K562 (cell line): ENCODE measurements around the gene TAF8. TPM values are rescaled to one million over a fixed set of nuclear protein-coding genes. Genes with fewer than 3 reads are reported as not detected.

Experiments used
- ARNT ChIP-seq, 2 experiments: fragments of 450-650 bp; IDR thresholded peaks; 2 replicates each; pipeline ENCODE4 v1.6.1; 2016; ENCODE audit warnings: mild to moderate bottlenecking in 1 of 2
- ERF ChIP-seq: fragments of 450-650 bp; formaldehyde crosslinking; IDR thresholded peaks from 2 replicates; pipeline ENCODE4 v1.4.0; 2020; ENCODE audit warnings: mild to moderate bottlenecking, mixed read lengths
- FOSL1 ChIP-seq: fragments of 200-800 bp; sonication (Bioruptor generic); conservative IDR thresholded peaks from 2 replicates; pipeline ENCODE4 v1.6.1; 2016; ENCODE audit warnings: missing genetic modification characterization, missing compliant biosample characterization
- HDGF ChIP-seq: fragments of 450-650 bp; IDR thresholded peaks from 2 replicates; pipeline ENCODE4 v1.6.1; 2016
- KDM5B ChIP-seq: fragments of 200-600 bp; sonication (generic); IDR thresholded peaks from 2 replicates; pipeline ENCODE4 v1.6.1; 2012; ENCODE audit warnings: low read depth, mild to moderate bottlenecking, moderate library complexity, low read length, control low read depth, inconsistent platforms; ENCODE audit not compliant: insufficient replicate concordance
- KLF1 ChIP-seq: fragments of 450-650 bp; IDR thresholded peaks from 2 replicates; pipeline ENCODE4 v1.6.1; 2016; ENCODE audit warnings: missing genetic modification characterization, missing compliant biosample characterization
- MTA2 ChIP-seq: fragments of 450-650 bp; IDR thresholded peaks from 2 replicates; pipeline ENCODE4 v1.6.1; 2016; ENCODE audit warnings: low read depth
- PBX2 ChIP-seq, 2 experiments: IDR thresholded peaks in 1 of 2; conservative IDR thresholded peaks in 1 of 2; 2 replicates each; pipeline ENCODE4 v1.6.1; 2016; ENCODE audit warnings: low read depth in 2 of 2, mild to moderate bottlenecking in 1 of 2, missing compliant biosample characterization in 1 of 2, missing genetic modification characterization in 1 of 2, moderate library complexity in 1 of 2
- PCBP2 ChIP-seq: fragments of 200-400 bp; formaldehyde crosslinking; IDR thresholded peaks from 2 replicates; pipeline ENCODE4 v1.6.1; 2018; ENCODE audit warnings: low read length, low read depth, mild to moderate bottlenecking, moderate library complexity; ENCODE audit not compliant: poor library complexity, severe bottlenecking
- SRSF1 ChIP-seq: fragments of 200-400 bp; formaldehyde crosslinking; IDR thresholded peaks from 2 replicates; pipeline ENCODE4 v1.6.1; 2017; ENCODE audit warnings: mild to moderate bottlenecking, low read depth, low read length, moderate library complexity
- TCFL5 ChIP-seq: fragments of 250-450 bp; sonication (Bioruptor Pico); conservative IDR thresholded peaks from 2 replicates; pipeline ENCODE4 v1.6.1; 2021; ENCODE audit warnings: mild to moderate bottlenecking, moderate library complexity, matching md5 sums
- U2AF2 ChIP-seq: fragments of 200-400 bp; formaldehyde crosslinking; optimal IDR thresholded peaks from 2 replicates; pipeline ENCODE3; 2017; ENCODE audit warnings: low read depth, mild to moderate bottlenecking, low read length
- ZNF12 ChIP-seq: sonication (generic); formaldehyde crosslinking; IDR thresholded peaks from 2 replicates; pipeline ENCODE4 v1.4.0; 2020; ENCODE audit warnings: mild to moderate bottlenecking, missing genetic modification reagents
- ZNF224 ChIP-seq: sonication (generic); formaldehyde crosslinking; IDR thresholded peaks from 2 replicates; pipeline ENCODE4 v1.8.0; 2022; ENCODE audit warnings: mild to moderate bottlenecking, missing genetic modification reagents
- ZNF277 ChIP-seq: fragments of 250-450 bp; sonication (Bioruptor Pico); IDR thresholded peaks from 2 replicates; pipeline ENCODE4 v1.8.0; 2022; ENCODE audit warnings: inconsistent platforms, mild to moderate bottlenecking, moderate library complexity, borderline replicate concordance
- ZNF609 ChIP-seq: sonication (generic); formaldehyde crosslinking; IDR thresholded peaks from 2 replicates; pipeline ENCODE4 v1.8.1; 2023; ENCODE audit warnings: missing genetic modification reagents, mild to moderate bottlenecking, borderline replicate concordance
- ZNF780A ChIP-seq: fragments of 250-450 bp; sonication (Bioruptor Pico); IDR thresholded peaks from 2 replicates; pipeline ENCODE4 v1.5.0; 2021; ENCODE audit warnings: mild to moderate bottlenecking
- ZNF785 ChIP-seq: fragments of 250-450 bp; sonication (Bioruptor Pico); IDR thresholded peaks from 2 replicates; pipeline ENCODE4 v1.4.0; 2020; ENCODE audit warnings: mild to moderate bottlenecking
- polyA plus RNA-seq, 8 experiments: library from polyadenylated mRNA; depleted of rRNA in 4 of 8; stranded (reverse) in 5 of 8; unstranded in 3 of 8; fragments of >200 nt; fragmentation: Nextera tagmentation in 2 of 8; fragmentation: Illumina TruSeq in 1 of 8; extraction: Ambion mirVana in 2 of 8; extraction: Trizol in 1 of 8; gene quantifications; 2 replicates each; pipeline versions ENCODE4 v1.2.1 to v1.2.3, GENCODE V29; 2011 to 2014; ENCODE audit warnings: inconsistent platforms in 1 of 8, missing spikeins in 1 of 8
- total RNA-seq, 7 experiments: library from RNA; depleted of rRNA in 6 of 7; stranded (reverse); fragments of >200 nt in 6 of 7; fragmentation: Illumina TruSeq in 2 of 7; extraction: Trizol in 2 of 7; gene quantifications; 2 replicates each; pipeline versions ENCODE4 v1.2.1 to v1.2.3, GENCODE V29; 2011 to 2021; ENCODE audit warnings: low replicate concordance in 1 of 7

Gene TAF8
- total and polyA plus RNA-seq, 9 of the 15 experiments (the other 6 are each of a cell fraction or from before 2014, with no cell fraction given) = 29.4 to 84.0 (median 52.6) TPM

GRCh38 chr6:42028234-42029061, 21.9 kb upstream of the TAF8 start (continued):
- TF ChIP-seq PBX2 (CRISPR knock-in tag; IDR thresholded peaks at IDR 0.05; ENCODE audit: low read depth) = no peak
- TF ChIP-seq PBX2 (tag; conservative IDR thresholded peaks at IDR 0.05; ENCODE audit: low read depth) = peak; percentile 72
- TF ChIP-seq ZNF780A (CRISPR knock-in tag) = no peak
- TF ChIP-seq ZNF224 (CRISPR knock-in tag) = no peak
- TF ChIP-seq ZNF277 (CRISPR knock-in tag) = no peak
- peak; percentile 97 for TF ChIP-seq HDGF
- TF ChIP-seq ZNF785 = no peak
- TF ChIP-seq ARNT (IDR thresholded peaks at IDR 0.05) = peak; percentile 45 to 88
- TF ChIP-seq U2AF2 = no peak
- peak; percentile 81 for TF ChIP-seq MTA2
- peak; percentile 55; the same call in 1 of the 2 replicates for TF ChIP-seq ZNF12 (CRISPR knock-in tag)
- peak; percentile 90; the same call in 1 of the 2 replicates for TF ChIP-seq ZNF609 (CRISPR knock-in tag)
- 0 out of 2 replicates have a peak, but pooled peaks have one; percentile 37 for TF ChIP-seq TCFL5 (CRISPR knock-in tag)
- TF ChIP-seq ERF (CRISPR knock-in tag) = peak; percentile 95
- no peak for TF ChIP-seq SRSF1
- TF ChIP-seq KDM5B = peak; percentile 90
- peak; percentile 63; the same call in 1 of the 2 replicates for TF ChIP-seq KLF1 (tag)
- peak; percentile 98 for TF ChIP-seq FOSL1 (tag)
- no peak for TF ChIP-seq PCBP2
